GM13977 (cell line): ENCODE results near the gene GSK3B.

Experiments used
- DNase-seq: peaks from one replicate; pipeline ENCODE4 v3.0.0; 2012; ENCODE audit warnings: low spot score
- in situ Hi-C: fragments of 300-500 bp; cut with MboI; formaldehyde crosslinking; loops from one replicate; pipeline ENCODE4 v1.12.0; 2022; ENCODE audit warnings: low sequenced_read_pairs, low pct_unique_long_range_greater_than_20kb, mixed read lengths, inconsistent platforms; ENCODE audit not compliant: unreplicated experiment
- TF ChIP-seq, protein P1 (sequence below): IDR thresholded peaks from 2 replicates; pipeline ENCODE4 v1.5.1; 2012; ENCODE audit warnings: mild to moderate bottlenecking, control low read depth; ENCODE audit not compliant: insufficient read depth; ENCODE audit errors: extremely low read depth, missing control alignments

GSK3B gene

DNA sequence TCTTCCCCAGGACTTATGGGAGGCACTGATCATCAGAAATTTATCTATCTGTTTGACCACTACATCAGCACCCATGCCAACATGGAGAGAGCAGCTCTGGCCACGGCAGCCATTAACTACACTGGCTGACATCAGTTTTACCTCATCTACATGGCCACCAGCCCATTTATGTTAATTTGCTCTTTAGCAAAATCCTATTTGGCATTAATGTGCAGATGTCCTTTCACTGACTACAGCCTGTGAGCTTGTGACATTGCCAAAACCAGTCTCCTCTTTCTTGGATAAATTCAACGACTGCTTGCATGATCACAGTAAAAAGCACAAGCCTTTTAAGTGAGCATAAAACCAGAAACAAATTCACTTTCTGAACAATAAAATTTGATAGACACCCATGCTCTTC lies 264.8 kb downstream of the GSK3B start:
- in situ Hi-C loops = no loop called here
- no peak for DNase-seq
- TF ChIP-seq, protein P1, sequence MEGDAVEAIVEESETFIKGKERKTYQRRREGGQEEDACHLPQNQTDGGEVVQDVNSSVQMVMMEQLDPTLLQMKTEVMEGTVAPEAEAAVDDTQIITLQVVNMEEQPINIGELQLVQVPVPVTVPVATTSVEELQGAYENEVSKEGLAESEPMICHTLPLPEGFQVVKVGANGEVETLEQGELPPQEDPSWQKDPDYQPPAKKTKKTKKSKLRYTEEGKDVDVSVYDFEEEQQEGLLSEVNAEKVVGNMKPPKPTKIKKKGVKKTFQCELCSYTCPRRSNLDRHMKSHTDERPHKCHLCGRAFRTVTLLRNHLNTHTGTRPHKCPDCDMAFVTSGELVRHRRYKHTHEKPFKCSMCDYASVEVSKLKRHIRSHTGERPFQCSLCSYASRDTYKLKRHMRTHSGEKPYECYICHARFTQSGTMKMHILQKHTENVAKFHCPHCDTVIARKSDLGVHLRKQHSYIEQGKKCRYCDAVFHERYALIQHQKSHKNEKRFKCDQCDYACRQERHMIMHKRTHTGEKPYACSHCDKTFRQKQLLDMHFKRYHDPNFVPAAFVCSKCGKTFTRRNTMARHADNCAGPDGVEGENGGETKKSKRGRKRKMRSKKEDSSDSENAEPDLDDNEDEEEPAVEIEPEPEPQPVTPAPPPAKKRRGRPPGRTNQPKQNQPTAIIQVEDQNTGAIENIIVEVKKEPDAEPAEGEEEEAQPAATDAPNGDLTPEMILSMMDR = no peak

DNA sequence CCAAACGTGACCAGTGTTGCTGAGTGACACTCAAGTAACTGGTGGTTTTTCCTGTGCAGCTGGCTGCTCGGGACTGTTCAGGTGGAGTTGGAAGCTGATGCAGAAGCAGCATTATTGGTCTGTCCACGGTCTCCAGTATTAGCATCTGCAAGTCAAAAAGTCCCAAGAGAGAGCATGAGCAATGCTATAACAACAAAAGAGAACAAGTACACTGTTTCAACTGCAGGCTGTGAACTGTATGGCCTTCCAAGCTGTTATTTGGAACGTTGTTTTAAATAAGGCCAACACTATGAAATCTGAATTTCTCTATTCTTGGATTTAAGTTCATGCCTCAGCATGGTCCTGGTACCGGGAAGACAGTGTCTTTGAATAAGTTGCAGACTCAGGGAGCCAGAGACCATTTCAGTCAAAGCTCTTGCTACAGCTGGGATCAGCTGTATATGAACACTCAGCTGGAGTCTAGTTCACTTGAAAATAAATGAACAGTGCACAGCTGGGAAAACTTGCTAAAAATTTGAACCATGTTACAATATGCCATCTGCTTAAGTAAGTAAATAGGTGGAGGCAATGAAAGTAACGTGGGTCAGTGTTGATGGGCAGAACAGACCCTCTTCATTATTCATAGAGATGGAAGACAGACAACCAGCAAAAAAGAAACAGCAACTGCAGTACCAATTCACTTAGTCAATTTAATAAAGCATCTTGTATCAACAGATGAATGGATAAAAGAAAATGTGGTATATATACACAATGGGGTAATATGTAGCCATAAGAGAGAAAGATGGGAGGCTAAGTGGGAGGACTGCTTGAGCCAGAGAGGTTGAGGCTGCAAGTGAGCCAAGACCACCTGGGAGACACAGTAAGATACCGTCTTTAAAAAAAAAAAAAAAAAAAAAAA lies 267.3 kb downstream of the GSK3B start:
- in situ Hi-C loops = no loop called here
- no peak for DNase-seq
- TF ChIP-seq, protein P1 = no peak

DNA sequence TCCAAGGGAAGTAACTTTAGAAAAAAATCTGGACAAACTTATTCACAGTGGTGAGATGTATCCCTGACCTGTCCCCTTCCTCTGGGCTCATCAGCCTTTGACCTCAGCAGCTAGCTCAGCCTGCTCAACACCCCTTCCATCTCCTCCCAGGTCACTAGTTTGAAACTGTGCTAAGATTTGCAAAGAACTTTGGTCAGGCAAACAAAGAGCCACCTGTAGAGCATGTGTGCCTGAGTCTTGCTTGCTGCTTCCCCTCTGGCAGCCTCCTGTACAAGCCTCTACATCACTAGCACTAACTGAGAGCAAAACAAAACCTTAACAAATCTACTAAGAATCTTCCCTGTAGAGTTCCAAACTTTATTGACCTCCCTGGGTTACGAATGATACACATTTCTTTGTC lies 268.4 kb downstream of the GSK3B start:
- in situ Hi-C loops = no loop called here
- TF ChIP-seq, protein P1 = no peak
- no peak for DNase-seq

DNA sequence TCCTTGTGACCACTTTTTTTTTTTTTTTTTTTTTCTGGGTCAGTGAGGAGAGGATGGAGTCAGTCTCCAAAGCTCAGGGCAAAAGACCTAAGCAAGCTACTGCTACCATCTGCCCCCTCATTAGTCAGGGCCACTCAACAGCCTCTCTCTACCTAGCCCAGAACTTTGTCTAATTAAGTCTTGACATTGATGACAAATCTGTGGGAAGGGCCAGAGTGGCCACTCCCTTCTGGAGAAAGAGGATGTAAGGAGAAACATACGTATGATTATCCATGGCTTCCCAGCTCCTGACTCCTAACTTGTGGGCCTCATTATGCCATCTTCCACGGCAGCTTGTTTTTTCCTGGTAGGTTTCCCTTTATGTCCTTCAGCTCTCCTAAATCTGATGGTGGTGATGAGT lies 274.4 kb downstream of the GSK3B start:
- DNase-seq = no peak
- in situ Hi-C loops = no loop called here
- TF ChIP-seq, protein P1 = no peak

DNA sequence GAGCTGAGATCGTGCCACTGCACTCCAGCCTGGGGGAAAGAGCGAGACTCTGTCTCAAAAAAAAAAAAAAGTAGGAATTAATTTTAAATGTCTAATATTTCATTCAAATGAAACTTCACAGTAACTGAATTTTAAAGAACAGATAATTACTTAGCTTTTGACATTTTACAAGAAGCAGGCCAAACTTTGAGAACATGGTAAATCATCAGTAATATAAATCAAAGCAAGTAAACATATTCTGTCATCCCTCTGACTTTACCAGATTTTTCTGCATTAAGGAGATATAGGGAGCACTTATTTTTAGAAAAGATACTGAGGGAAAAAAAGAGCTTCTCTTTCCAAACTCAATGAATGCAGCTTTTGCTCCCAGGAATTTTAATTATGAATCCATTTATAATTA lies 275.3 kb downstream of the GSK3B start:
- in situ Hi-C loops = no loop called here
- DNase-seq = no peak
- TF ChIP-seq, protein P1 = no peak

DNA sequence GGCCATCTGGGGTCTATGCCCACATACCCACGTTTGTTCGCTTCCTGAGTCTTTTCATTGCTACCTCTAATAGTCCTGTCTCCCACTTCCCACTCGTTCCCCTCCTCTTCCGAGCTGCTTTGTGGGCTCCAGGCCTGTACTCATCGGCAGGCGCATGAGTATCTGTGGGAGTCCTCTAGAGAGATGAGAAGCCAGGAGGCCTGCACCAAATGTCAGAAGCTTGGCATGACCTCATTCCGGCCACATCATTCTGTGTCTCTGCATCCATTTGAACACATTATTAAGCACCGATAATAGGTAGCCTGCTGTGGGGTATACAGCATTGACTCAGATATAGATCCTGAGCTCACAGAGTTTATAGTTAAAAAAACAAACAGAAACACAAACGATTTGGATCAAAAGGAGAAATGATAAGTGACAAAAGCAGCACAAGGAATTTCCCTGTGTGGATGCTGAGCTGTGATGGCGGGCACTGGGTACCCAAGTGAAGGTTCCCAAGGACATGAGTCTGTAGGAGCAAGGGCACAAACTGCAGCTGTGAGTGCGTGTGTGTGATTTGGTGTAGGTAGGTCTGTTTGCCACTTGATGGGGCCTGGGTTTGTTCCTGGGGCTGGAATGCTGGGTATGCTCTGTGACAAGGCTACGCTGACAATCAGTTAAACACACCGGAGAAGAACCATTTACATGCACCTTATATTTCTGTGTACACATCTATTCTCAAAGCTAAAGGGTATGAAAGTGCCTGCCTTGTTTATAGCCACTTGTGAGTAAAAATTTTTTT lies 276.5 kb downstream of the GSK3B start:
- in situ Hi-C loops = no loop called here
- TF ChIP-seq, protein P1 = no peak
- DNase-seq = no peak
